HG03135 (cell line): Measurements from ENCODE around the gene STPG3.

ENCODE experiments used
- ATAC-seq: cut with Tn5 transposase; IDR thresholded peaks from one replicate; pipeline ENCODE4 v1.9.1; 2021; ENCODE audit warnings: mild to moderate bottlenecking, moderate library complexity; ENCODE audit not compliant: unreplicated experiment

The STPG3 gene

DNA sequence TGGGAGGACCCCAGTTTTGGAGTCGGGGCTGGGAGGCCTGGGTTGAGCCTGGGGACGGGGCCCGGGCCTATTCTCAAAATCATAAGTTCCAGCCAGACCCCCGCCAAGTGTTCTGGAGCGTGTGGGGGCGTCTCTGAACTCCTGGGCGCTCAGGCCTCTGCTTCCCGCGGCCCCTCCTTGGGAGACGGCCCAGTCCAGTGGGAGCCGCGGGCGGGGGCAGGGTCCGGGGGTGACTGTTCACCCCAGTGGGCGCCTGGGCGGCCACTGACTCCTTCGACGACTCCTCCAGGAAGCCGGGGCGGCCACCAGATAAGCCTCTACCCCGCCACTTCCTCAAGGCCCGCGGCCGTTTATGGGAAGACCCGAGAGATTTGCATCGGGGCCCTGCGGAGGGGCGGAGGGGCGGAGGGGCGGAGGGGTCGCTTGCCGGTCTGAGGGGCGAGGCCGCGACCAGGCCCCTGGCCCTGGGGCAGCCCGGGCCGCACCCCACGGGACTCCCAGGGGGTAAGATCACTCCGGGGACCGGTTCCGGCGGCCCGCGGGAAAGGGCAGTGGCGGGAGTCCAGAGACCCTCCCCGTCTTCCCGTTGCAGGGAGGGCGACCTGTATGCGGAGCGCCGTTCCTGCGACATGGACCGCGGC lies 27.1 kb downstream of the STPG3 start:
- peak; percentile 15 for ATAC-seq

DNA sequence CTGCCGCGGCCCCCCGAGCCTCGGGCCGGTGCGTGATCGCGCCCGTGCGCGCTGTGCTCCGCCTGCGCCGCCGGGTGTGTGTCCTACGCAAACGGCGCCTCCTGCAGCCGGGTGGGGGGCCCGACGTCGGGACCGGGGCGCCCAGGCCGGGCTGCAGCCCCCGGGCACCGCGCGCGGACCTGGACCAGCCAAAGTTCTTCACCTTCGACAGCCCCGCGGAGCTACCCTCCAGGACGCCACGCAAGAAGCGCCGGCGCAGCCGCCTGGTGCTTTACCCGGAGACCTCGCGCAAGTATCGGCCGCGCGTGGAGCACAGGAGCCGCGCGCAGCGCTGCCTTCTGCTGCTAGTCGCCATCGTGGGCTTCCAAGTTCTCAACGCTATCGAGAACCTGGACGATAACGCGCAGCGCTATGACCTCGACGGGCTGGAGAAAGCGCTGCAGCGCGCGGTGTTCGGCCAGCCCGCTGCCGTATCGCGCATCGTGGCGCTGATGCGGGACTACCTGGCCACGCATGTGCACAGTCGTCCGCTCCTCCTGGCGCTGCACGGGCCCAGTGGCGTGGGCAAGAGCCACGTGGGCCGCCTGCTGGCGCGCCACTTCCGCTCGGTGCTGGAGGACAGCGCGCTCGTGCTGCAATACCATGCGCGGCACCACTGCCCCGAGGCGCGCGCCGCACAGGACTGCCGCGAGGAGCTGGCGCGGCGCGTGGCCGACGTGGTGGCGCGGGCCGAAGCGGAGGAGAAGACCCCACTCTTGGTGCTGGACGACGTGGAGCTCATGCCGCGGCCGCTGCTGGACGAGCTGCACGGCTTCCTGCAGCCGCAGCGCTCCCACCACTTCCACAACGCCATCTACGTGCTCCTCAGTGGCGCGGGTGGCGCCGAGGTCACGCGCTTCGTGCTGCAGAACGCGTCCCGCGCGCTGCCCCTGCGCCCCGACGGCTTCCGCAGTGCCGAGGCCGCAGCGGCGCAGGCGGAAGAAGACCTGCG lies 27.9 kb downstream of the STPG3 start:
- no peak for ATAC-seq

DNA sequence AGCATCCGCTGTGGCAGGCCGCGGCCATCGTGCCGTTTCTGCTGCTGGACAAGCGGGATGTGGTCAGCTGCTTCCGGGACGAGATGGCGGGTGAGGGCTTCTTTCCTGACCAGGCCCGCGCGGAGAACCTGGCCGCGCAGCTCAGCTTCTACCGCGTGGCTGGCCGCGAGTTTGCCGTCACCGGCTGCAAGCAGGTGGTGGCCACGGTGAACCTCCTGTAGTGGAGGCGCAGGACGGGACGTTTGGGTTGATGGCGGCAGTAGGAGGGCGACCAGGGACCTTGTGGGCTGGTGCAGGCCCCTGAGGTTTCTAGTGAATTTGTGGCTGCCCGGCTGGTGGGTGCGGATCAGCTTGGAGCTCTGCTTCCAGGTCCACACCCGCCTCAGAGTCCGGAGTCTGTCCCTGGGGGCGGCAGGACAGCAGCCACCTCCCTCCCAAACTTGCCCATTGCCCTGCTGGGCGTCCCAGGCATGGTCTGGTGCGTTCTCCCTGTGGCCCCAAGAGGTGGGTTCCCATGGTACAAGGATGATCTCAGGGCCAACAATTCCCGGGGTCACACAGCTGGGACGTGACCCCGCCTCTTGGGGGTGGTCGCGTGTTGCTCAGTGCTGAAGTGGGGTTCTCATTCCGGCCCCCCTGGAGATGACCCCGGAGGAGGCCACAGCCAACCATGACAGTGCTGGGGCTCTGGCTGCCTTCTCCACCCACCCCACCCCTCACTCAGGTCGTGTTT lies 28.8 kb downstream of the STPG3 start:
- no peak for ATAC-seq

DNA sequence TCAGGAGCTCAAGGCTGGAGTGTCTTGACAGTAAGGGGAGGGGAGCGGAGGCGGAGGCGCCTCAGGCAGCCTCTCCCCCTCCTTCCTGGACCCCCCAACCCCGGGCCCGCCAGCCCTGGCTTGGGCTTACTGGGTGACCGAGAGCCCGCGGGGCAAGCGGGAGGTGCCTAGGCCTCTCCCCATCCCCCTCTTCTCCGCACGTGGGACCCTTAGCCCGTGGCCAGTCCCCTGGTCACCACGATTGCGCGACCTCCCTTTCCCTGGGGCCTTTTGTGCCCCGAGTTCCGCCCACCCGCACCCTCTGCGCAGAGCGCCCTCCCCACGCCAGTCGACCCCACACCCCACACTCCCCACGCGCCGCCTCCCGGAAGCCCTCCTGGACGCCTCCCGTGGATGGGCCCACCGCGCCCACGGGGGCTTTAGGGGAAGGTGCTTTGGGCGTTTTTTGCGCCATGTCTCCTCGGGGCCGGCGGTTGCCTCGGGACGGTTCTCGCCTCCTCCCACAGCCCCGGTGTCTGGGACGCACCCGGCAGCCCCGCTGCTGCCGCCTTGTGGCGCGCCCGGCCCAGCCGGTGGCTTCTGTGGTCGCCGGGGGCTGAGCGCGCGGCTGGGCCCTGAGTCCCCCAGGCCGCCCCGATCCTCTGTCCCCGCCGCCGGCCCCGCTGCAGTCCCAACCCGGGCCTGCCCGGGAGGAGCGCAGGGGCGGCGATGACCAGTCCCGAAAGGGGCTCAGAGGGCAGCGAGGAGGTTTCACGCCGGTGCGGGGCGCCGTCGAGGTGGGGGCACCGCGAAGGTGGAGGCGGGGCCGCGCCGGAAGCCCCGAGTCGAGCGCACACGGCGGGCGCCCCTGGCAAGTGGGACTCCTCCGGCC lies 29.6 kb downstream of the STPG3 start:
- ATAC-seq = no peak

DNA sequence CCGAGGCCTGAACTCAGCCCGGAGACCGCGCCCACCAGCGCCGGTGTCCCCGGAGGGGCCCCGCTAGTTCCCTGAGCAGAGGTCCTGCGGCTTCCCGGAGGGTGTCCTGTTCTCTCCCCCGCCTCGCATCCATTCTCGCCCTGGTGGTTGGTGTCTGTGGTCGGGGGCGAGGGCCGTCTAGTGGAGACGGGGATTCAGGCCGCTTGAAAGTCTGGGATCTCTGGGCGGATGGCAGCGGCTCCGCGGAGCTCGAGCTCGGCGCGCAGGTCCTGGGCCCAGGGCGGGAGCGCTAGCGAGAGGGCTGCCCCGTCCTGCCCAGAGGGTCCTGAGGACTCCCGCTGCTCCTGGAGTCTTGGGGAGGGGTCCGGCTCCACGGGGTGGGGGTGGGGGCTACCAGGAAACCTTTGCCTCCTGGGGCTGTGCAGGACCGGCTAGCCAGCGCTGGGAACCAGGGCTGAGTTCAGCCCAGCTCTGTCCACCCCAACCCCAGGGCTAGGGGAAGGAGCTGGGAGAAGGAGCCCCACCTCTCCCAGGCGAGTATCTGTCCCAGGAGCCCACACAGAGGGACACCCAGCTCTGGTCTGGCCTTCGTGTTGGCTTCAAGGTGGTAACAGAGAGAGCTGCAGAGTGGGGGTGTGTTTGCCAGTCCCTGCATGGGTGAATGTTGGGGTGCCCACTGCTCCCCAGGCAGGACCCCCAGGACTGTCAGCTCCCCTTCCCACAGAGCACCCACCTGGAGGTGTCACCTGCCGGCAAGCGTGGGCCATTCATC lies 30.4 kb downstream of the STPG3 start:
- ATAC-seq = no peak

DNA sequence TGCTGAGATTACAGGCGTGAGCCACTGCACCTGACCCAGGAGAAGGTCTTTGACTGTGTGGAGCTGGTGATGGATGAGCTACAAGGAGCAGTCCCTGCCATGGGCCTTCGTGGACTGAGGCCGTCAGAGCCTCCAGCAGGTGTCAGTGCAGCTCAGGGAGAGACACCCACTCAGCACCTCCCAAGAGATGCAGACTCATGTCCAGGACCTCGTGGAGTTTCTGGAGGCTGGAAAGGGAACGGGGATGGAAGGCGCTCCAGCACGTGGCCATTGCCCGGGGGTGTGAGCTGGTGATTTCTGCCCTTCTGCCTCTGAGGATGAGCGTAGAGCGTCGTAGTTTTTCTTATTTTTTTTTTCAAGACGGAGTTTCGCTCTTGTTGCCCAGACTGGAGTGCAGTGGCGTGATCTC lies 35.9 kb downstream of the STPG3 start:
- peak; percentile 26 for ATAC-seq

- no peak for ATAC-seq
Observed at GRCh38 chr9:137293094-137293481, 42.0 kb downstream of the STPG3 start.

- ATAC-seq = no peak
Observed at GRCh38 chr9:137293482-137294090, 42.5 kb downstream of the STPG3 start.

GRCh38 chr9:137294091-137294680 lies 43.1 kb downstream of the STPG3 start:
- ATAC-seq = no peak

DNA sequence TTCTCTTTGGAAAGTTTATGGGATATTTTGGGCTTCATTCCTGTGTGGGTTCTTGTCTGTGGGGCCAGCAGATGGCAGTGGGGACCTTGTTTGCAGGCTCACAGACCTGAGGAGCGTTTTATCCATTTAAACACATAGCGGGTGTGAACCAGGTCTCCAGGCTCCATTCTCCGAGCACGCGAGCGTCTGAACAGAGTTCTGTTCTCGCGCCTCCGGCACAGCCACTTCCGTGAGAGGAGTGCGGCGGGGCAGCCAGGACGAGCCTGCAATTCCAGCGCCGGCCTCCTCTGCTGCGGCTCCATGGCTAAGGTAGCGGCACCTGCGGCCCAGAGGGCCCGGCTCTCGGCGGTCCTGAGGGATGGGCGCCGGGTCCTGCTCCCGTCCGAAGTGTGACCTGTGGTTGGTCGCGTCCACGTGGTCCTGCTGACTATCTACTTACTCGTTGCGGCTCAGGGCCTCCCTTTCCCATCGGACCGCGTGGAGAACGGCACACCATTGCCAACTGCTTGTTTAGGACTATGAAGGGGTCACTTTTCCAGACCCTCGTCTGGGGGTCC lies 43.7 kb downstream of the STPG3 start:
- no peak for ATAC-seq

GRCh38 chr9:137295238-137295811 lies 44.2 kb downstream of the STPG3 start:
- ATAC-seq = no peak

- no peak for ATAC-seq
Observed at GRCh38 chr9:137295849-137296669, 45.0 kb downstream of the STPG3 start.

GRCh38 chr9:137296670-137297664 lies 45.9 kb downstream of the STPG3 start:
- no peak for ATAC-seq

- ATAC-seq = no peak
Observed at GRCh38 chr9:137297966-137298365, 46.9 kb downstream of the STPG3 start.

DNA sequence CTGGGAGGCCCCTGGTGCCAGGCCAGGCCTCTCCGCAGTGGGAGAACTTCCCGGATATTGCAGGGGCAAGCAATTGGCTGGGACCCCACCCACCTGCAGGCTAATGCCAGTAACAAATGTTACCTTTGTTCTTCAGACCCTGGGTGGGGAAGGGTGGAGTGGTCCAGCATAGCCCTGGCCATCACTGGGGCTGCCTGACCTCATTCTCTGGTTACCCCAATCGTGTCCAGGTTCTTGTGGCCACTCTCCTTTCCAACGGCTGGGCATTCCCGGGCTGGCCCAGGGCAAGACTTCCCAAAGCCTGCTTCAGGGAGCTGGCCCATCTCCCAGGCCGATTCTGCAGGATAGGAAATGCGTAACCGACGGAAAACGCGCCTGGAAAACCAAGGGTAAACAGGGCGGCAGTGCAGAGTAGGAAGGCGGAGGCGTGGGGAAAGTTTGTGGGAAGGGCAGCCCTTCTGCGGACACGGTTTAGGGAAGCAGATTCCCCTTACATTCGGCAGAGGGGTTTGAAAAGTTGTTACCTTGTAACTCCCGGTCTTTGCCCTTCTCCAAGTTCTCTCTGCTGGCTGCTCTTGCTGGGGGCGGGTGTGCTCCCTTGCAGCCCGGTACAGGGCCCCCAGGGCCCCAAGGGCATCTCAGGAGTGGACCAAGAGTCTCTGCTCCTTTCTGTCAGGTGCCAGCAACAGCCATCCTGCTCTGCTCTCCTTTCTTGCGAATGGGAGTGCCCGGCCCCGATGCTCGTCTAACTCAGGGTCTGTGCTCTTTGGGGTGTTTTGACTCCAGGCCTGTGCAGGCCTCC lies 47.5 kb downstream of the STPG3 start:
- ATAC-seq = no peak
